ENCODE data around the gene SNAPC2.

SNAPC2 gene, protein sequence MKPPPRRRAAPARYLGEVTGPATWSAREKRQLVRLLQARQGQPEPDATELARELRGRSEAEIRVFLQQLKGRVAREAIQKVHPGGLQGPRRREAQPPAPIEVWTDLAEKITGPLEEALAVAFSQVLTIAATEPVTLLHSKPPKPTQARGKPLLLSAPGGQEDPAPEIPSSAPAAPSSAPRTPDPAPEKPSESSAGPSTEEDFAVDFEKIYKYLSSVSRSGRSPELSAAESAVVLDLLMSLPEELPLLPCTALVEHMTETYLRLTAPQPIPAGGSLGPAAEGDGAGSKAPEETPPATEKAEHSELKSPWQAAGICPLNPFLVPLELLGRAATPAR
- long read RNA-seq, transcript SNAPC2-206 (5 exons, 1,413 nt), result minor isoform, 28 of 315 reads
- long read RNA-seq, transcript SNAPC2-201 (5 exons, 1,542 nt), result major isoform, 268 of 315 reads
- long read RNA-seq, partial matches to known transcripts, result 7 of 315 reads
- long read RNA-seq, other reads (novel, unspliced or antisense), result 11 of 315 reads

DNA sequence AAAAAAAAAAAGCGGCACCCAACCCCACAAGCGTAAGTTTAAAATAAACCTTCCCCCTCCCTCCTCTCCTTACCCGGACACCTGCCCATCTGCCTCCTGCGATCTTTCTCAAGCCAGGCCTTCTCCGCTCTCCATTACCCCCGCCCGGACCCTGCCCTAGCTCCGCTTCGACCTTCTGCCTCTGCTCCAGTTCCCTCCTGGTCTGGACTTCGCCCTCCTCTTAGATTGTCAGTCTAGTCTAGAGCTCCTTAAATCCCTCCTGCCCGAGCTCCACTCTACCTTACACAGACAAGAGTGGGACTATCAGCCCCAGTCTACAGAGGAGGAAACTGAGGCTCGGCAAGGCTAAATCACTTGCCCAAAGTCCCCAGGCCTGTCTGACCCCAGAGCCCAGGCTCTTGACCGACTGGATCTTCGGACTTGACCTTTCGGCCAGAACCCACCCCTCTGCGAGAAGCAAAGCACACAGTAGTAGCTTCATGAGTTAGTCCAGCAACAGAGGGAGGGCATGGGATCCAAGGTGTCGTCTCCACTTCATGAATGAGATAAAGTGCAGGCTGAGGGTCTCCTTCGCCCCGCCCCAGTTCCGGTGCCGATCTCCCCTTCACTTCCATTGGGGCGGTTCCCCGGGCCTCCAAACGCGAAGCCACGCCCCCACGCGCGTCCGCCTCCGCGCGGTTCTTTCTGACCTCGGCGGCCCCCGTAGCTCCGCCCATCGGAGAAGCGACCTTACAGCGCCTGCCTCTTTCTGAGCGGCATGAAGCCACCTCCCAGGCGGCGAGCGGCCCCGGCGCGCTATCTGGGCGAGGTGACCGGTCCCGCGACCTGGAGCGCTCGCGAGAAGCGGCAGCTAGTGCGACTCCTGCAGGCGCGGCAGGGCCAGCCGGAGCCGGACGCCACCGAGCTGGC is at the start of gene SNAPC2:
Gene SNAPC2, plus strand, starts transcription at position 729 of the 909 bp plus-strand sequence. Its CDS starts 29 bp downstream, at position 758.
- Histone ChIP-seq H3K4me3 (replicated peaks; ENCODE audit: insufficient read depth, low read length) (peak within 1 kb of the TSS; percentile 85), H3K27me3 (ENCODE audit: insufficient read depth, poor library complexity, severe bottlenecking) (peaks cover 3% of the 10 kb centered on the region), H3K27ac (replicated peaks) (peak within 1 kb of the TSS; percentile 57)
- 0 out of 2 replicates have a peak, but pooled peaks have one; percentile 47 for TF ChIP-seq POLR2AphosphoS5 (IDR thresholded peaks at IDR 0.05; ENCODE audit: low read depth)
- TF ChIP-seq SPI1 (IDR thresholded peaks at IDR 0.05; ENCODE audit: borderline replicate concordance, low read depth), result no peak
- peak; percentile 86 to 96 for DNase-seq (ENCODE audit: low read depth in 1 of 2, low spot score in 1 of 2)

DNA sequence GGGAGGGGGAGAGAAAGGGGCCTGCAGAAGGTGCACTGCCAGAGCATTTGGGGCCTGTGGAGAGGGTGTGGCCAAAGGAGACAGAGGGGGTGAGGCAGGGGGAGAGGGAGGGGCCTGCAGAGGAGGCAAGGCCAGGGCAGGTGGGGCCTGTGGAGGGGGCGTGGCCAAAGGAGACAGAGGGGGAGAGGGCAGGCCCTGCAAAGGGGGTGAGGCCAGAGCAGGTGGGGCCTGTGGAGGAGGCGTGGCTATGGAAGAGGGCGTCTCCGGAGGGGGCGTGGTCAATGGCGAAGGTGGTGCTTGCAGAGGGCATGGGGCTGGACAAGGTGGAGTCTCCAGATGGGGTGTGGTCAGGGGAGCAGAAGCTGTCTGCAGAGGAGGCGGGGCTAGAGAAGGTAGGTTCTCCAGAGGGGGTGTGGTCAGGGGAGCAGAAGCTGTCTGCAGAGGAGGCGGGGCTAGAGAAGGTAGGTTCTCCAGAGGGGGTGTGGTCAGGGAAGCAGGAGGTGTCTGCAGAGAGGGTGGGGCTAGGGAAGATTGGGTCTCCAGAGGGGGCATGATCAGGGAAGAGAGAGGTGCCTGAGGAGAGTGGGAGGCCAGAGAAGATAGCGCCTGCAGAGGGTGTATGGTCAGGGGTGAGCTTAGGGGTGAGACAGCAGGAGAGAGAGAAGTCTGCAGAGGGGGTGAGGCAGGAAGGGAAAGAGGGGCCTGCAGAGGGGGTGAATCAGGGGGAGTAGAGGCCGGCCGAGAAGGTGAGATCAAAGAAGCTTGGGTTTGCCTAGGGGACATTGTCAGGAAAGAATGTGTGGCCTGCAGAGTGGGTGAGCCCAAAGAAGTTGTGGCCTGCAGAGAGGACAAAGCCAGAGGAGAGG is 49.3 kb upstream of the SNAPC2 start:
- Histone ChIP-seq H3K27ac (replicated peaks) (no peak overlapping the region), H3K4me3 (replicated peaks; ENCODE audit: insufficient read depth, low read length) (no peak overlapping the region), H3K27me3 (ENCODE audit: insufficient read depth, poor library complexity, severe bottlenecking) (peaks cover 23% of the 10 kb centered on the region)
- no peak for TF ChIP-seq GABPA (IDR thresholded peaks at IDR 0.05; ENCODE audit: low read depth)
- TF ChIP-seq, protein P1, sequence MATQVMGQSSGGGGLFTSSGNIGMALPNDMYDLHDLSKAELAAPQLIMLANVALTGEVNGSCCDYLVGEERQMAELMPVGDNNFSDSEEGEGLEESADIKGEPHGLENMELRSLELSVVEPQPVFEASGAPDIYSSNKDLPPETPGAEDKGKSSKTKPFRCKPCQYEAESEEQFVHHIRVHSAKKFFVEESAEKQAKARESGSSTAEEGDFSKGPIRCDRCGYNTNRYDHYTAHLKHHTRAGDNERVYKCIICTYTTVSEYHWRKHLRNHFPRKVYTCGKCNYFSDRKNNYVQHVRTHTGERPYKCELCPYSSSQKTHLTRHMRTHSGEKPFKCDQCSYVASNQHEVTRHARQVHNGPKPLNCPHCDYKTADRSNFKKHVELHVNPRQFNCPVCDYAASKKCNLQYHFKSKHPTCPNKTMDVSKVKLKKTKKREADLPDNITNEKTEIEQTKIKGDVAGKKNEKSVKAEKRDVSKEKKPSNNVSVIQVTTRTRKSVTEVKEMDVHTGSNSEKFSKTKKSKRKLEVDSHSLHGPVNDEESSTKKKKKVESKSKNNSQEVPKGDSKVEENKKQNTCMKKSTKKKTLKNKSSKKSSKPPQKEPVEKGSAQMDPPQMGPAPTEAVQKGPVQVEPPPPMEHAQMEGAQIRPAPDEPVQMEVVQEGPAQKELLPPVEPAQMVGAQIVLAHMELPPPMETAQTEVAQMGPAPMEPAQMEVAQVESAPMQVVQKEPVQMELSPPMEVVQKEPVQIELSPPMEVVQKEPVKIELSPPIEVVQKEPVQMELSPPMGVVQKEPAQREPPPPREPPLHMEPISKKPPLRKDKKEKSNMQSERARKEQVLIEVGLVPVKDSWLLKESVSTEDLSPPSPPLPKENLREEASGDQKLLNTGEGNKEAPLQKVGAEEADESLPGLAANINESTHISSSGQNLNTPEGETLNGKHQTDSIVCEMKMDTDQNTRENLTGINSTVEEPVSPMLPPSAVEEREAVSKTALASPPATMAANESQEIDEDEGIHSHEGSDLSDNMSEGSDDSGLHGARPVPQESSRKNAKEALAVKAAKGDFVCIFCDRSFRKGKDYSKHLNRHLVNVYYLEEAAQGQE (IDR thresholded peaks at IDR 0.05; ENCODE audit: insufficient replicate concordance, low read depth), result no peak
- TF ChIP-seq POLR2AphosphoS5 (IDR thresholded peaks at IDR 0.05; ENCODE audit: low read depth), result no peak
- TF ChIP-seq SPI1 (IDR thresholded peaks at IDR 0.05; ENCODE audit: borderline replicate concordance, low read depth), result no peak
- TF ChIP-seq, protein P2, sequence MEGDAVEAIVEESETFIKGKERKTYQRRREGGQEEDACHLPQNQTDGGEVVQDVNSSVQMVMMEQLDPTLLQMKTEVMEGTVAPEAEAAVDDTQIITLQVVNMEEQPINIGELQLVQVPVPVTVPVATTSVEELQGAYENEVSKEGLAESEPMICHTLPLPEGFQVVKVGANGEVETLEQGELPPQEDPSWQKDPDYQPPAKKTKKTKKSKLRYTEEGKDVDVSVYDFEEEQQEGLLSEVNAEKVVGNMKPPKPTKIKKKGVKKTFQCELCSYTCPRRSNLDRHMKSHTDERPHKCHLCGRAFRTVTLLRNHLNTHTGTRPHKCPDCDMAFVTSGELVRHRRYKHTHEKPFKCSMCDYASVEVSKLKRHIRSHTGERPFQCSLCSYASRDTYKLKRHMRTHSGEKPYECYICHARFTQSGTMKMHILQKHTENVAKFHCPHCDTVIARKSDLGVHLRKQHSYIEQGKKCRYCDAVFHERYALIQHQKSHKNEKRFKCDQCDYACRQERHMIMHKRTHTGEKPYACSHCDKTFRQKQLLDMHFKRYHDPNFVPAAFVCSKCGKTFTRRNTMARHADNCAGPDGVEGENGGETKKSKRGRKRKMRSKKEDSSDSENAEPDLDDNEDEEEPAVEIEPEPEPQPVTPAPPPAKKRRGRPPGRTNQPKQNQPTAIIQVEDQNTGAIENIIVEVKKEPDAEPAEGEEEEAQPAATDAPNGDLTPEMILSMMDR (IDR thresholded peaks at IDR 0.05; ENCODE audit: insufficient read depth, low read length), result no peak
- DNase-seq (ENCODE audit: low read depth in 1 of 2, low spot score in 1 of 2), result peak in 1 of 2 experiments; percentile 91

DNA sequence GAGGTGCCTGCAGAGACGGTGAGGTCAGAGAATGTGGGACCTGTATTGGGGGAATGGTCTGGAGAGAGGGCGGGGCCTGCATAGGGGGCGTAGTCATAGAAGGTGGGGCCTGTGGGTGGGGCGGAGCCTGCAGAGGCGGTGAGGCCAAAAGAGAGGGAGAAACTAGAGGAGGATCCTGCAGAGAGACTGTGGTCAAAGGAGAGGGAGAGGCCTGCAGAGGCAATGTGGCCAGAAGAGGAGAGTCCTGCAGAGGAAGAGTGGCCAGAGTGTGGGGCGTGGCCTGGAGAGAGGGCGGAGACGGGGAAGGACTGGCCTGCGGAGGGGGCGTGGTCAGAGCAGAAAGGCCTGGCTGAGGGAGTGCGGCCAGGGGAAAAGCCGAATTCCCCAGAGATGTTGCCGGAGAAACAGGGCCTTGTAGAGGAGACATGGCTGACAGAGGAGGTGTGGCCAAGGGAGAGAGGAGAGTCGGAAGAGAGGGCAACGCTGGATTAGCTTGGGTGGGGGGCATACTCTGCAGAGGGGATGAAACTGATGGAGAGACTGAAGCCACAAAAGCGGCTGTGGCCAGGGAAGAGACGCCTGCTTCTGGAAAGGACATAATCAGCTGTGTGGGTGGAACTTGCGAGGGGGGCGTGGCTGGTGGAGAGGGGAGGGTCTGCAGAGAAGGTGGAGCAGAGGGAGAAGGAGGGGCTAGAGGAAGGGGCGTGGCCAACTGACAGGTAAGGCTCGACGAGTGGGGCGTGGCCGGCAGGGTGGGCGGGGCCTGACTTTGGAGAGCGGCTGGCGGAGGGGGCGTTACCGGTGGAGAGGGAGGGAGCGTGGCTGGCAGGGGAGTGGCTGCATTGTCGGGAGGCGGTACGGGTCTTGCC is 48.5 kb upstream of the SNAPC2 start:
- Histone ChIP-seq H3K27ac (replicated peaks) (no peak overlapping the region), H3K27me3 (ENCODE audit: insufficient read depth, poor library complexity, severe bottlenecking) (peaks cover 23% of the 10 kb centered on the region), H3K4me3 (replicated peaks; ENCODE audit: insufficient read depth, low read length) (peak overlapping the region; percentile 15)
- DNase-seq (ENCODE audit: low read depth in 1 of 2, low spot score in 1 of 2), result peak; percentile 77 to 92
- TF ChIP-seq SPI1 (IDR thresholded peaks at IDR 0.05; ENCODE audit: borderline replicate concordance, low read depth) (no peak), GABPA (IDR thresholded peaks at IDR 0.05; ENCODE audit: low read depth) (no peak), POLR2AphosphoS5 (IDR thresholded peaks at IDR 0.05; ENCODE audit: low read depth) (no peak)
- TF ChIP-seq, protein P2 (IDR thresholded peaks at IDR 0.05; ENCODE audit: insufficient read depth, low read length), result no peak
- TF ChIP-seq, protein P1 (IDR thresholded peaks at IDR 0.05; ENCODE audit: insufficient replicate concordance, low read depth), result no peak

All from HL-60 (cell line).